HepG2 (cell line): ENCODE measurements around the gene CNTRL. TPM values are rescaled to one million over a fixed set of nuclear protein-coding genes. Genes with fewer than 3 reads are reported as not detected.

Experiments
- ATAC-seq: fragments of 200-7000 bp; cut with Tn5 transposase; 3 replicates; pipeline ENCODE4 v1.9.1; 2020; ENCODE audit warnings: mild to moderate bottlenecking, moderate library complexity
- BruUV-seq: library from RNA; stranded (reverse); fragments of 400-500 nt; replicated peaks from 2 replicates; lab custom pipeline; 2021; lab: Mats Ljungman, UMichigan
- CTCF ChIA-PET: fragments of 300-600 bp; formaldehyde crosslinking; extraction: SDS; loops from one replicate; lab custom pipeline; 2021; ENCODE audit warnings: low total read pairs, inconsistent platforms, low intra/inter-chr PET ratio; lab: Yijun Ruan, JAX
- POLR2A ChIA-PET: fragments of 350-600 bp; sonication (Branson Sonifier 250); formaldehyde crosslinking; loops from one replicate; lab custom pipeline; 2020; ENCODE audit warnings: antibody characterized with exemption, inconsistent platforms; lab: Yijun Ruan, JAX
- DNase-seq: peaks from one replicate; pipeline ENCODE4 v3.0.0-alpha.2; 2015; ENCODE audit warnings: low spot score
- FAIRE-seq: peaks from 3 replicates; lab custom pipeline; 2011; peaks lifted over from hg19 to GRCh38; lab: Jason Lieb, UNC
- H2AFZ ChIP-seq: one replicate; pipeline ENCODE4 v1.6.1; 2011; ENCODE audit warnings: low read length, inconsistent platforms
- H3K27ac ChIP-seq: fragments of 300-600 bp; 3 replicates; pipeline ENCODE4 v1.8.0; 2011; ENCODE audit warnings: mixed run types, mild to moderate bottlenecking, mixed read lengths, low read length, inconsistent platforms; ENCODE audit not compliant: insufficient read depth; ENCODE audit errors: extremely low read length
- H3K27me3 ChIP-seq, 2 experiments: fragments of 200-600 bp in 1 of 2; 2 replicates in 1 of 2; 3 replicates in 1 of 2; pipeline versions ENCODE4 v1.6.0 to v1.8.0; 2011; ENCODE audit warnings: low read length in 2 of 2, mild to moderate bottlenecking in 2 of 2, moderate library complexity in 2 of 2, inconsistent platforms in 1 of 2; ENCODE audit not compliant: insufficient read depth in 2 of 2, control insufficient read depth in 1 of 2
- H3K36me3 ChIP-seq, 2 experiments: fragments of 200-600 bp in 1 of 2; replicated peaks in 1 of 2; 2 replicates in 1 of 2; 3 replicates in 1 of 2; pipeline versions ENCODE4 v1.5.1 to v1.8.0; 2011; ENCODE audit warnings: low read length in 2 of 2, inconsistent platforms in 1 of 2; ENCODE audit not compliant: insufficient read depth in 2 of 2, control insufficient read depth in 1 of 2
- H3K4me1 ChIP-seq: 2 replicates; pipeline ENCODE4 v1.5.1; 2012; ENCODE audit warnings: low read length, inconsistent platforms; ENCODE audit not compliant: insufficient read depth
- H3K4me2 ChIP-seq: 2 replicates; pipeline ENCODE4 v1.6.0; 2011; ENCODE audit warnings: low read depth, low read length, inconsistent platforms
- H3K4me3 ChIP-seq, 3 experiments: fragments of 200-600 bp in 1 of 3; sonication (generic), shearing (Covaris generic) in 1 of 3; replicated peaks in 1 of 3; 2 replicates each; pipeline ENCODE4 v1.5.1; 2011 to 2016; ENCODE audit warnings: low read length in 3 of 3, inconsistent platforms in 2 of 3, low read depth in 2 of 3, mild to moderate bottlenecking in 2 of 3, control low read depth in 1 of 3, mixed read lengths in 1 of 3; ENCODE audit not compliant: insufficient read depth in 1 of 3
- H3K79me2 ChIP-seq: one replicate; pipeline ENCODE4 v1.6.1; 2011; ENCODE audit warnings: low read length, inconsistent platforms; ENCODE audit not compliant: insufficient read depth
- H3K9ac ChIP-seq: 2 replicates; pipeline ENCODE4 v1.6.0; 2011; ENCODE audit warnings: mild to moderate bottlenecking, low read depth, low read length, inconsistent platforms; ENCODE audit not compliant: insufficient read depth
- H3K9me3 ChIP-seq: 2 replicates; pipeline ENCODE4 v1.5.1; 2012; ENCODE audit warnings: mild to moderate bottlenecking, low read length
- H4K20me1 ChIP-seq: 2 replicates; pipeline ENCODE4 v1.6.0; 2011; ENCODE audit warnings: inconsistent platforms, mild to moderate bottlenecking, low read length, moderate library complexity; ENCODE audit not compliant: insufficient read depth
- NAIF1 ChIP-seq: sonication (generic); formaldehyde crosslinking; IDR thresholded peaks from 2 replicates; pipeline ENCODE4 v1.5.0; 2020; ENCODE audit warnings: mild to moderate bottlenecking, missing genetic modification reagents, borderline replicate concordance
- POGZ ChIP-seq: sonication (generic); formaldehyde crosslinking; IDR thresholded peaks from 2 replicates; pipeline ENCODE4 v1.4.0; 2020; ENCODE audit warnings: mild to moderate bottlenecking, missing genetic modification reagents
- RAD21 ChIP-seq: fragments of 450-650 bp; formaldehyde crosslinking; IDR thresholded peaks from 2 replicates; pipeline ENCODE4 v1.5.0; 2020; ENCODE audit warnings: mild to moderate bottlenecking
- RCOR2 ChIP-seq: IDR thresholded peaks from 2 replicates; pipeline ENCODE4 v1.6.1; 2016; ENCODE audit warnings: missing biosample characterization, missing genetic modification reagents
- SUZ12 ChIP-seq: fragments of 150-350 bp; IDR thresholded peaks from 2 replicates; pipeline ENCODE4 v1.6.1; 2014; ENCODE audit warnings: low read depth, low read length
- TCF7 ChIP-seq: sonication (generic); IDR thresholded peaks from 2 replicates; pipeline ENCODE4 v1.6.1; 2016; ENCODE audit warnings: antibody characterized with exemption, low read depth
- ZFY ChIP-seq: sonication (generic); formaldehyde crosslinking; IDR thresholded peaks from 2 replicates; pipeline ENCODE4 v1.4.0; 2020; ENCODE audit warnings: missing genetic modification reagents
- ZNF10 ChIP-seq: sonication (generic); formaldehyde crosslinking; IDR thresholded peaks from 2 replicates; pipeline ENCODE4 v1.4.0; 2020; ENCODE audit warnings: mild to moderate bottlenecking, low read depth, missing genetic modification reagents, borderline replicate concordance
- ZNF562 ChIP-seq: sonication (generic); formaldehyde crosslinking; IDR thresholded peaks from 2 replicates; pipeline ENCODE4 v1.8.0; 2022; ENCODE audit warnings: missing genetic modification reagents, borderline replicate concordance
- ZNF619 ChIP-seq: sonication (generic); formaldehyde crosslinking; IDR thresholded peaks from 2 replicates; pipeline ENCODE4 v1.4.0; 2020; ENCODE audit warnings: mild to moderate bottlenecking, missing genetic modification reagents
- ZNF704 ChIP-seq: sonication (generic); formaldehyde crosslinking; IDR thresholded peaks from 2 replicates; pipeline ENCODE4 v1.8.1; 2023; ENCODE audit warnings: mild to moderate bottlenecking, inconsistent platforms, moderate library complexity, missing genetic modification reagents, borderline replicate concordance
- in situ Hi-C: cut with HindIII; loops from 2 replicates; pipeline ENCODE4 v1.10.0; 2017; ENCODE audit warnings: low pct_unique_long_range_greater_than_20kb; ENCODE audit not compliant: extremely low pct_ligation_motif_present
- intact Hi-C: fragments of 100-400 bp; cut with micrococcal nuclease; formaldehyde crosslinking; loops from one replicate; pipeline ENCODE4 v1.10.0; 2022; ENCODE audit not compliant: unreplicated experiment
- polyA plus RNA-seq, 8 experiments: library from polyadenylated mRNA; depleted of rRNA in 3 of 8; stranded (reverse) in 7 of 8; unstranded in 1 of 8; fragments of >200 nt; fragmentation: Illumina TruSeq in 4 of 8; extraction: Trizol in 4 of 8; gene quantifications; 2 replicates each; pipeline versions ENCODE4 v1.2.1 to v1.2.3, GENCODE V29; 2011 to 2016; ENCODE audit warnings: low read depth in 4 of 8, missing spikeins in 1 of 8, mixed read lengths in 1 of 8; ENCODE audit not compliant: insufficient read depth in 1 of 8
- total RNA-seq, 5 experiments: library from RNA; depleted of rRNA; stranded (reverse); fragments of >200 nt; fragmentation: Illumina TruSeq; extraction: Trizol; gene quantifications; 2 replicates each; pipeline ENCODE4 v1.2.3, GENCODE V29; 2016; ENCODE audit warnings: low read depth in 1 of 5
- TF ChIP-seq, protein P1 (sequence below): fragments of 450-650 bp; IDR thresholded peaks from 2 replicates; pipeline ENCODE4 v1.6.1; 2017

The CNTRL gene
- total and polyA plus RNA-seq, 2 of the 13 experiments (the other 11 are each of a cell fraction or from before 2014, with no cell fraction given), result 7.5 to 11.8 TPM

- H2AFZ ChIP-seq, result no peak overlapping the region
- FAIRE-seq (no peak), ATAC-seq (no peak), DNase-seq (no peak)
- no peak overlapping the region for H3K9ac ChIP-seq
- no peaks in the 10 kb centered on the region for H3K27me3 ChIP-seq
- in situ Hi-C loops (no loop called here), intact Hi-C loops (no loop called here)
- BruUV-seq, result no TSS peak
- ChIA-PET CTCF (no interaction called here), POLR2A (no interaction called here)
- no peaks in the 10 kb centered on the region for H3K4me1 ChIP-seq
- no peak overlapping the region for H3K27ac ChIP-seq
- H3K4me2 ChIP-seq, result no peak overlapping the region
- H3K36me3 ChIP-seq, result peaks cover 4 to 44% of the 10 kb centered on the region in 2 experiments; a peak in 4 of 5 replicates
- TF ChIP-seq, protein P1, sequence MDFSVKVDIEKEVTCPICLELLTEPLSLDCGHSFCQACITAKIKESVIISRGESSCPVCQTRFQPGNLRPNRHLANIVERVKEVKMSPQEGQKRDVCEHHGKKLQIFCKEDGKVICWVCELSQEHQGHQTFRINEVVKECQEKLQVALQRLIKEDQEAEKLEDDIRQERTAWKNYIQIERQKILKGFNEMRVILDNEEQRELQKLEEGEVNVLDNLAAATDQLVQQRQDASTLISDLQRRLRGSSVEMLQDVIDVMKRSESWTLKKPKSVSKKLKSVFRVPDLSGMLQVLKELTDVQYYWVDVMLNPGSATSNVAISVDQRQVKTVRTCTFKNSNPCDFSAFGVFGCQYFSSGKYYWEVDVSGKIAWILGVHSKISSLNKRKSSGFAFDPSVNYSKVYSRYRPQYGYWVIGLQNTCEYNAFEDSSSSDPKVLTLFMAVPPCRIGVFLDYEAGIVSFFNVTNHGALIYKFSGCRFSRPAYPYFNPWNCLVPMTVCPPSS, result no peak
- TF ChIP-seq SUZ12, result no peak
- no peak for TF ChIP-seq RCOR2 (CRISPR knock-in tag)
- TF ChIP-seq ZNF619 (CRISPR knock-in tag), result no peak
- TF ChIP-seq RAD21, result no peak
- TF ChIP-seq POGZ (CRISPR knock-in tag), result no peak
- TF ChIP-seq ZNF562 (CRISPR knock-in tag), result no peak
- no peak for TF ChIP-seq ZNF10 (CRISPR knock-in tag)
- TF ChIP-seq ZFY (CRISPR knock-in tag), result no peak
- no peak for TF ChIP-seq TCF7
- no peak for TF ChIP-seq NAIF1 (CRISPR knock-in tag)
- no peak for TF ChIP-seq ZNF704 (CRISPR knock-in tag)
- peaks cover 3% of the 10 kb centered on the region; the same call in 1 of the 2 replicates for H4K20me1 ChIP-seq
- no peaks in the 10 kb centered on the region for H3K79me2 ChIP-seq
- no peak overlapping the region for H3K4me3 ChIP-seq
- no peaks in the 10 kb centered on the region for H3K9me3 ChIP-seq
Observed at GRCh38 chr9:121038804-121039203, 36.0 kb upstream of the CNTRL start.
